ENCODE measurements around the gene TMEM62. TPM values are rescaled to one million over a fixed set of nuclear protein-coding genes. Genes with fewer than 3 reads are reported as not detected.

Gene TMEM62
- total RNA-seq, 1 donor from 2014 or later, result 23.6 TPM

DNA sequence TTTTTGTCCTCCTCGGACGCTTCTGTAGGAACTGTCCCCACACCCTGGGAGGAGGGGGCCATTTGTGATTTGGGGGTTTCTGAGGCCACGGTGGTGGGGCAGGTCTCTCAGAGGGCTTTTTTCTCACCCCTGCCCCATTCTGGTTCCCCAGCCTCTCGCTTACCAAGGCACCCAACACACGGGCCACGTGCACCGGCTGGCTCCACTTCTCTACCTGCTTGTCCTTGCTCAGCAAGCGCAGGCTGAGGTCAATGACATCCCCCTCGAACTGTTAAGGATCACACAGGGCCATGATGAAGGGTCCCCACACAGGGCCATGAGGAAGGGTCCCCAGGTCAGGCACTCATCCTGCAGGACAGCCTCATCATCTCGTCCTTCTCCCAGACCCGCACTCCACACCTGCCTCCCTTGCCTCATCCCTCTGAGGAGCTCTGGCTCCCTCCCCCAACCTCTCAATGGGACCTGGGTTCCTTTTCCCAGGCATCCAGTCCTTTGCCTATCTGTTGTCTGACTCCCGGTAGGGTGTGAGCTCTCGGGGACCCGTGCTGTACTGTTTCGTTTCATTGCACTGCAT, 76.9 kb downstream of the TMEM62 start:
- Histone ChIP-seq H3K4me3 (ENCODE audit: low read depth, low read length) (no peak overlapping the region), H3K27me3 (ENCODE audit: control insufficient read depth, insufficient read depth, low read length) (peaks cover 33% of the 10 kb centered on the region), H3K36me3 (ENCODE audit: control insufficient read depth, insufficient read depth, low read length) (no peaks in the 10 kb centered on the region)
- no peak for TF ChIP-seq CTCF (IDR thresholded peaks at IDR 0.05; ENCODE audit: insufficient read depth, low read length, poor library complexity, severe bottlenecking)
- DNase-seq (ENCODE audit: low read depth), result no peak

DNA sequence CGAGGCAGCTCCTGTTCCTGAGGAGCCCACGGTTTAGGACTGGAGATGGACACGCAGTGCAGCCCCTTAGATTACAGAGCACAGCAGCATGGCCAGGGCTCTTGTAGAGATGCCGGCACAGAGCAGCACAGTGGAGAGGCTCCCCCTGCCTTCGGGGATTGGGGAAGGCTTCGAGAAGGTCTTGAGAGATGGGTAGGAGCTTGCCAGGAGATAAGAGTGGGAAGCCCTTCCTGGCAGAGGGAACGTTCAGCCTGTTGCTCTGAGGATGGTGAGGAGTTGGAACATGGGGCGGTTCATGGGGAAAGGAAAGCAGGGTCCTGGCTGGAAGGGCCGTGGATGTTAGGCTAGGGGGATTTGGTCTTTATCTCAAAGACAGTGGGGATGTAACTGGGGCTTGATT, 77.4 kb downstream of the TMEM62 start:
- Histone ChIP-seq H3K4me3 (ENCODE audit: low read depth, low read length) (no peak overlapping the region), H3K36me3 (ENCODE audit: control insufficient read depth, insufficient read depth, low read length) (no peaks in the 10 kb centered on the region), H3K27me3 (ENCODE audit: control insufficient read depth, insufficient read depth, low read length) (peaks cover 33% of the 10 kb centered on the region)
- DNase-seq (ENCODE audit: low read depth), result no peak
- TF ChIP-seq CTCF (IDR thresholded peaks at IDR 0.05; ENCODE audit: insufficient read depth, low read length, poor library complexity, severe bottlenecking), result no peak

DNA sequence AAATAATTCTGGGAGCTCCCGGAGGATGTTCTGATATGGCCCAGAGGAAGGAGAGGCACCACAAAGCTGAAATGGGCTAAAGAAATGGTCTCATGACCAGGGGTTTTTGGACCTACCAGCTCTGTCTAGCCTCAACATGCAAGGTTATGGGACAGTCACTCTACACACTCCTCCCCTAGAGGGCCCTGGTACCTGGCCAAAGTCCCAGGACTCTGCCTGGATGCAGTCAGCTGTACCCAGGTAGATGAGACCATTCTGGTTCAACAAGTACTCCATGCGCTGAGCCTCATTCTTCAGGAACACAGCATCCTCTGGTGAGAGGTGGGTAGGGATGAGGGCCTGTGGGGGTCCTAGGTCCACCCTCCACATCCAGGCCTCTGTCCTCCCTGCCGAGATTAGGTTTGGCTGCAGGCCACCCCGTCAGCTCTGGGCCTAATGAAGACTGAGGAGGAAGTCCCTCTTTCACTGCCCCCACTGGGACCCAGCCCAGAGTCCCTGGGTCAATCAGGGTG, 77.9 kb downstream of the TMEM62 start:
- DNase-seq (ENCODE audit: low read depth), result no peak
- TF ChIP-seq CTCF (IDR thresholded peaks at IDR 0.05; ENCODE audit: insufficient read depth, low read length, poor library complexity, severe bottlenecking), result no peak
- H3K4me3 ChIP-seq (ENCODE audit: low read depth, low read length), result no peak overlapping the region
- H3K36me3 ChIP-seq (ENCODE audit: control insufficient read depth, insufficient read depth, low read length), result no peaks in the 10 kb centered on the region
- H3K27me3 ChIP-seq (ENCODE audit: control insufficient read depth, insufficient read depth, low read length), result peaks cover 31% of the 10 kb centered on the region

GRCh38 chr15:43212299-43212698, 78.9 kb downstream of the TMEM62 start:
- no peaks in the 10 kb centered on the region for H3K36me3 ChIP-seq (ENCODE audit: control insufficient read depth, insufficient read depth, low read length)
- no peak for TF ChIP-seq CTCF (IDR thresholded peaks at IDR 0.05; ENCODE audit: insufficient read depth, low read length, poor library complexity, severe bottlenecking)
- DNase-seq (ENCODE audit: low read depth), result no peak
- no peak overlapping the region for H3K4me3 ChIP-seq (ENCODE audit: low read depth, low read length)
- peaks cover 25% of the 10 kb centered on the region for H3K27me3 ChIP-seq (ENCODE audit: control insufficient read depth, insufficient read depth, low read length)

GRCh38 chr15:43212951-43213350, 79.6 kb downstream of the TMEM62 start:
- no peak for TF ChIP-seq CTCF (IDR thresholded peaks at IDR 0.05; ENCODE audit: insufficient read depth, low read length, poor library complexity, severe bottlenecking)
- H3K36me3 ChIP-seq (ENCODE audit: control insufficient read depth, insufficient read depth, low read length), result no peaks in the 10 kb centered on the region
- no peak overlapping the region for H3K4me3 ChIP-seq (ENCODE audit: low read depth, low read length)
- peaks cover 23% of the 10 kb centered on the region for H3K27me3 ChIP-seq (ENCODE audit: control insufficient read depth, insufficient read depth, low read length)
- no peak for DNase-seq (ENCODE audit: low read depth)

DNA sequence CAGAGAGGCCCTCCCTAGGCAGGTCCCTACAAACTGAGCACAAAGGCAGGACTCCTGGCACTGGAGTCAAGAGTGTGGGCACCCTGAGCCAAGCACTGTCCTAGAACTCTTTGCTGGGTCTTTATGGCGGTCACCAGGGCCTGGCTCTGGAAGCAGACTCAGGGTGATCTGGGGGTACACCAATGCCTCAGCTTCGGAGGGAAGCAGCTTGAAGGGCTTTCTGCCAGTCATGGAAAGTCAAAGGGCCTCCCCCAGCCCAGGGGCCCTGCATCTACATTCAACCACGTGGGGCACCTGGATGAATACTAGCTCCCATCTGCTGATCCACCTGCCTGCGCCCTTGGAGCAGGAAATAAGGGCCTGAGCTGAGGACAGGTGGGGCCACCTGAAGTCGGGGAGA, 80.1 kb downstream of the TMEM62 start:
- H3K27me3 ChIP-seq (ENCODE audit: control insufficient read depth, insufficient read depth, low read length), result peaks cover 22% of the 10 kb centered on the region
- DNase-seq (ENCODE audit: low read depth), result no peak
- H3K36me3 ChIP-seq (ENCODE audit: control insufficient read depth, insufficient read depth, low read length), result no peaks in the 10 kb centered on the region
- H3K4me3 ChIP-seq (ENCODE audit: low read depth, low read length), result no peak overlapping the region
- TF ChIP-seq CTCF (IDR thresholded peaks at IDR 0.05; ENCODE audit: insufficient read depth, low read length, poor library complexity, severe bottlenecking), result no peak

Data from kidney epithelial cell (primary cell).